Astrocyte of the cerebellum (primary cell): Measurements from ENCODE around the gene HLA-DOA.

ENCODE experiments used
- DNase-seq: peaks from one replicate; pipeline ENCODE4 v3.0.0-alpha.2; 2011; ENCODE audit warnings: low read depth
- H3K4me3 ChIP-seq: 2 replicates; pipeline ENCODE4 v1.5.1; 2011; ENCODE audit warnings: mild to moderate bottlenecking, low read depth, low read length, moderate library complexity
- in situ Hi-C: cut with HindIII; loops from 2 replicates; pipeline ENCODE4 v1.10.0; 2017; ENCODE audit warnings: low sequenced_read_pairs
- TF ChIP-seq, protein P1 (sequence below): IDR thresholded peaks from 2 replicates; pipeline ENCODE4 v1.5.1; 2012; ENCODE audit warnings: low read length, low read depth, moderate library complexity, mild to moderate bottlenecking; ENCODE audit errors: missing control alignments

Gene HLA-DOA

DNA sequence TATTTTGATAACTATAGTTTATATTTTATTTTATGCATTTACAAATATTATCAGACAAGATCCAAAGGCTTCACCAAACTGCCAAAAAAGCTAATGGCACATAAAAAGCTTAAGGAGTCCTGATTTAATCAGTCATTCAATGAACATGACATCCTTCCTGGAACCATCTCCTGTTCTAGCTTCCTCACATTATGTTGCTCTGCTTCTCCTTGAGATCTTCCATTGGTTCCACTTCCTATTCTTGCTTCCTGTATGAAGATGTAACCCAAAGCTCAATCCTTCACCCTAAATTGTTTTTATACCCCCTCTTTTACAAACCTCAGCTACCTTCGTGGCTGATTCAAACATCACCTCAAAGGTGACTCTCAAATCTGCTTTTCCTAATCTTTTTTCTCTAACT is 45.5 kb downstream of the HLA-DOA start:
- DNase-seq, result no peak
- in situ Hi-C loops, result no loop called here
- TF ChIP-seq, protein P1, sequence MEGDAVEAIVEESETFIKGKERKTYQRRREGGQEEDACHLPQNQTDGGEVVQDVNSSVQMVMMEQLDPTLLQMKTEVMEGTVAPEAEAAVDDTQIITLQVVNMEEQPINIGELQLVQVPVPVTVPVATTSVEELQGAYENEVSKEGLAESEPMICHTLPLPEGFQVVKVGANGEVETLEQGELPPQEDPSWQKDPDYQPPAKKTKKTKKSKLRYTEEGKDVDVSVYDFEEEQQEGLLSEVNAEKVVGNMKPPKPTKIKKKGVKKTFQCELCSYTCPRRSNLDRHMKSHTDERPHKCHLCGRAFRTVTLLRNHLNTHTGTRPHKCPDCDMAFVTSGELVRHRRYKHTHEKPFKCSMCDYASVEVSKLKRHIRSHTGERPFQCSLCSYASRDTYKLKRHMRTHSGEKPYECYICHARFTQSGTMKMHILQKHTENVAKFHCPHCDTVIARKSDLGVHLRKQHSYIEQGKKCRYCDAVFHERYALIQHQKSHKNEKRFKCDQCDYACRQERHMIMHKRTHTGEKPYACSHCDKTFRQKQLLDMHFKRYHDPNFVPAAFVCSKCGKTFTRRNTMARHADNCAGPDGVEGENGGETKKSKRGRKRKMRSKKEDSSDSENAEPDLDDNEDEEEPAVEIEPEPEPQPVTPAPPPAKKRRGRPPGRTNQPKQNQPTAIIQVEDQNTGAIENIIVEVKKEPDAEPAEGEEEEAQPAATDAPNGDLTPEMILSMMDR, result no peak
- no peak overlapping the region for H3K4me3 ChIP-seq

DNA sequence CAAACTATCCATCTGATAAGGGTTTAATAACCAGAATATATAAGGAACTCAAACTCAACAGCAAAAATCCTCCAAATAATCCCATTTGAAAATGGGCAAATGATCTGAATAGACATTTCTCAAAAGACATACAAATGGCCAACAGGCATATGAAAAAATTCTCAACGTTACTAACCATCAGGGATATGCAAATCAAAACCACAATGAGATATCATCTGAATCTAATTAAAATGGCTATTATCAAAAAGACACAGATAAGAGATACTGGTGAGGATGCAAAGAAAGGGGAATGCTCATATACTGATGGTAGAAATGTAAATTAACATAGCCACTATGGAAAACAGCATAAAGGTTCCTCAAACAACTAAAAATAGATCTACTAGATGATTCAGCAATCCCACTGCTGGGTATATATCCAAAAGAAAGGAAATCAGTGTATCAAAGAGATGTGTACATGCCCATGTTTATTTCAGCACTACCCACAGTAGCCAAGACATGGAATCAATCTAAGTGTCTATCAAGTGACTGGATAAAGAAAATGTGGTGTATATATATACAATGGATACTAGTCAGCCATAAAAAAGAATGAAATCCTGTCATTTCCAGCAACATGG is 47.1 kb downstream of the HLA-DOA start:
- TF ChIP-seq, protein P1, result no peak
- DNase-seq, result no peak
- in situ Hi-C loops, result no loop called here
- no peak overlapping the region for H3K4me3 ChIP-seq

DNA sequence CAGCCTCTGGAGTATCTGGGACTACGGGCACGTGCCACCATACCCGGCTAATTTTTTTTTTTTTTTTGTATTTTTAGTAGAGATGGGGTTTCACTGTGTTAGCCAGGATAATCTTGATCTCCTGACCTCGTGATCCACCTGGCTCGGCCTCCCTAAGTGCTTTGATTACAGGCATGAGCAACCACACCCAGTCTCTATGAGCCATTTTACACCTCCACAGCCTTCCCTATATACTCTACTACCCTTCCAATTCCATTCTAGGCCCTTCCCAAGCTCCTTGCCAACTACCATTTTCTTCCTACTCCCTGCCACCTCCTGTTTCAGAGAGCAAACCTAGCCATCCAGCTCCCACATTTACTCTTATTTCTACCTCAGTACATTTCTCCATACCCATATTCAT is 48.8 kb downstream of the HLA-DOA start:
- TF ChIP-seq, protein P1, result no peak
- DNase-seq, result no peak
- H3K4me3 ChIP-seq, result no peak overlapping the region
- in situ Hi-C loops, result no loop called here

DNA sequence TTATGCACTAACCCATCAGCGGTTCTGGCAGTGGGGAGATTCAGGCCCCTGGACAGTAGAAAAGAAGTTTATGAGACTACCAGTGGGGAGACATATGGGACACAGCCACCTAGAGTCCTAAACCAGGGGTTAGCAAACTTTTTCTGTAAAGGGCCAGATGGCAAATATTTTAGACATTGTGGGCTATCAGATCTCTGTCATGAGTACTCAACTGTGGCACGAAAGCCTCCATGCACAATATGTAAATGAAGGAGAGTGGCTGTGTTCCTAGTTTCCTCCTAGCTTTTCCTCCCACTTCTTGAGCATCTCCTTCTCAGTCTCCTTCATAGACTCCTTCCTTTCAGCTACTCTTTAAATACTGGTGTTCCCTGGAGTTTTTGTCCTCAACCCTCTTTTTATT is 53.2 kb downstream of the HLA-DOA start:
- H3K4me3 ChIP-seq, result no peak overlapping the region
- TF ChIP-seq, protein P1, result no peak
- in situ Hi-C loops, result no loop called here
- DNase-seq, result no peak

DNA sequence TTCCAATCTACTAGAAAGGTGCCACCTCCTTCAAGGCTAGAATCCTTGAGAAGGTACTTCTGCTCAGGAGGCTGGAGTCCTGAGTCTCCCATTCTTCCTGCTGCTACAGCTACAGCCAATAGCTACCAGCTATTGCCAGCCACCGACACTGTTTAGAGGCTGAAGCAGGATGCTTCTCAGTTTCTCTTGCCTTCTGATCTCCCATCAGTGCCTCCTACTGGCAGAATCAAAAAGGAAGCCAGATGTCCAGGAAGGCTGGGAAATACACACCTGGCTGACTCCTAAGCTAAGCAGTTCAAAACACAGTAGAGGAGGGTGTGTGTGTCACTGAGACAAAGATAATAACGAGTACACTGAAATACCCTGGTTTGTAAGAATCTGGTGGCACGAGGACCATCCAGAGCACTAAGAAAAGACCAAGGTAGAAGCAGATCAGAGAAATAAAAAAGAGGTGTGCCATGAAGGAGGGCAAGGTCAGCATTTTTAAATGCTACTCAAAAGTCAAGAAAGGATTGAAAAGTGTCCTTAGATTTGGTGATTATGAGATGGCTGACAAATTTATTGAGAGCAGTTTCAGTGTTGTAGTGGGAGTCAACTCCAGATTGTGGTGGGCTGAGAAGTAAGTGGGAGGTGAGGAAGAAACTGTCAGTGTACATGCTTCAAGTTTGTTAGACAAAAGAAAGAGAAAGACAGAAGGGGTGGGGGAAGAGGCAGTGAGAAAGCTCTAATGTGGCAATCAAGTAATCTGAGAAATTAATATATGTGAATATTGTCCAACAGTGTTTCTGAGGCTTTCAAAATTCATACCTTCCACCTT is 54.2 kb downstream of the HLA-DOA start:
- in situ Hi-C loops, result no loop called here
- no peak overlapping the region for H3K4me3 ChIP-seq
- TF ChIP-seq, protein P1, result peak; percentile 33
- DNase-seq, result no peak

DNA sequence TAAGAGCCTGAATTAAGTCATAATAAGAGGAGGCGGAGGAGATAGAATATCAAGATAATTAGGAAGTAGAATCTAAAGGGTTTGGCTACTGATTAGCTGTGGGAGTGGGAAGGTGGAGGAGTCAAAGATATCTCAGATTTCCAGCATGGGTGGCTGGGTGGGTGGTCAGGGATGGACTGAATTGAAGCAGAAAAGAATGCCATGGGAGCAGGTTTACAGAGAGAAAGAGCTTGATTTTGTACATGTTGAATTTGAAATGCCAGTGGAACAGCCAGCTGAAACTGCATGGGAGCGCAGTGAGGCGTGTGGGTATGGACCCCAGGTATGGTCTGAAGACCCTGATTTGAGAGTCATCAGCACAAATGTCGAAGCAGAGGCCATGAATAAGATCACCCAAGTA is 55.1 kb downstream of the HLA-DOA start:
- DNase-seq, result no peak
- in situ Hi-C loops, result no loop called here
- TF ChIP-seq, protein P1, result no peak
- no peak overlapping the region for H3K4me3 ChIP-seq
